Activated T-cell treated with anti-CD3 and anti-CD28 coated beads, Interleukin-2, amount 50 U/mL, for 72 hours (primary cell): ENCODE results near the gene RGS16. TPM values are rescaled to one million over a fixed set of nuclear protein-coding genes. Genes with fewer than 3 reads are reported as not detected.

ENCODE experiments used
- ATAC-seq, 2 donors: fragments of 150-1000 bp; cut with Tn5 transposase; replicated peaks in 1 of 2; 2 replicates each; pipeline ENCODE4 v1.10.0; 2021; ENCODE audit warnings: moderate library complexity in 2 of 2, mild to moderate bottlenecking in 1 of 2
- DNase-seq, 2 donors: peaks; one replicate each; pipeline ENCODE4 v3.0.0; 2021 to 2022; ENCODE audit warnings: mixed read lengths in 1 of 2
- H3K27ac Mint-ChIP-seq: one replicate; pipeline ENCODE4 v1.8.0; 2022; ENCODE audit warnings: mild to moderate bottlenecking, moderate library complexity, mixed read lengths
- H3K27me3 Mint-ChIP-seq: one replicate; pipeline ENCODE4 v1.8.0; 2022; ENCODE audit warnings: low read depth, mixed read lengths
- H3K36me3 Mint-ChIP-seq, 2 donors: one replicate each; pipeline ENCODE4 v1.8.0; 2022; ENCODE audit warnings: mixed read lengths in 2 of 2, mild to moderate bottlenecking in 1 of 2; ENCODE audit not compliant: insufficient read depth in 2 of 2
- H3K4me1 Mint-ChIP-seq: one replicate; pipeline ENCODE4 v1.8.0; 2022; ENCODE audit warnings: low read depth, mixed read lengths
- H3K4me3 Mint-ChIP-seq, 2 donors: one replicate each; pipeline ENCODE4 v1.8.0; 2022; ENCODE audit warnings: mild to moderate bottlenecking in 2 of 2, mixed read lengths in 2 of 2, moderate library complexity in 2 of 2
- H3K9me3 Mint-ChIP-seq, 2 donors: one replicate each; pipeline ENCODE4 v1.8.0; 2022; ENCODE audit warnings: mixed read lengths in 2 of 2
- total RNA-seq, 2 donors: library from RNA; stranded (reverse); gene quantifications; one replicate each; pipeline ENCODE4 v1.2.3, GENCODE V29; 2022

The RGS16 gene
- total RNA-seq, 2 donors from 2014 or later, result 73.3 to 79.4 TPM

DNA sequence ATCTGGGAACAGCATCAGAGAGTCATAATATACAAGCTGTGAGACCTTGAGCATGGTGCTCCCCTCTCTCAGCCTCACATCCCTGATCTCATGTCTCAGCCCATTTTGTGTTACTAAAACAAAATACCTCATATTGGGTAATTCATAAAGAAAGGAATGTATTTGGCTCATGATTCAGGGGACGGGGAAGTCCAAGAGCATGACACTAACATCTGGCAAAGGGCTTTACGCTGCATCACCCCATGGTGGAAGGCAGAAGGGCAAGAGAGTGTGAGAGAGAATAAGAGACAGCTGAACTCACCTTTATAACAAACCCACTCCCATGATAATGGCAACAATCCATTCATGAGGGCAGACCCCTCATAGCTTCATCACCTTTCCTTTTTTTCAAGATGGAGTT lies 51.7 kb downstream of the RGS16 start:
- no peak overlapping the region for H3K27ac Mint-ChIP-seq
- no peaks in the 10 kb centered on the region for H3K4me1 Mint-ChIP-seq
- no peak overlapping the region for H3K4me3 Mint-ChIP-seq
- DNase-seq (no peak), ATAC-seq (no peak)
- H3K27me3 Mint-ChIP-seq, result peaks cover 17% of the 10 kb centered on the region
- H3K9me3 Mint-ChIP-seq, result peaks cover 0 to 4% of the 10 kb centered on the region in 2 donors
- peaks cover 2 to 4% of the 10 kb centered on the region in 2 donors for H3K36me3 Mint-ChIP-seq

DNA sequence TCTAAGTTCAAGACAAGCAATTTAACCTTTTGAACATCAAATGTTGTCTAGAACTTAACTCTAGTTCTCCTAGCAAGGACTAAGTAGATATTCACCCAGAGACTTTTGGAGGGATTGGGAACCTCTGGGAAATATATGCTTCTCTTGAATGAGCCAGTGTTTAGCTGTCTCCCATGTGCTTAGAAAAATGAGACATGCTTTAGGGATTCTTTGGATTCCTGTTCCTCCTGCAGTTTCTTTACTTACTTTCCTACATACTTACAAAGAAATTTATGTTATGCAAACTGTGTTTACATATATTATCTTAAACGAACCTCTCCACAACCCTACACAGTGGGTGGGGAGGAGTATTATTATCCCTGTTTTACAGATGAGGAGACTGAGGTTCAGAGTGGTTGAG lies 54.4 kb downstream of the RGS16 start:
- no peak for DNase-seq
- Mint-ChIP-seq H3K36me3 (peaks cover 2 to 4% of the 10 kb centered on the region in 2 donors), H3K9me3 (peaks cover 0 to 4% of the 10 kb centered on the region in 2 donors), H3K27ac (no peak overlapping the region), H3K4me1 (no peaks in the 10 kb centered on the region), H3K4me3 (no peak overlapping the region), H3K27me3 (peaks cover 23% of the 10 kb centered on the region)
- ATAC-seq, result no peak

DNA sequence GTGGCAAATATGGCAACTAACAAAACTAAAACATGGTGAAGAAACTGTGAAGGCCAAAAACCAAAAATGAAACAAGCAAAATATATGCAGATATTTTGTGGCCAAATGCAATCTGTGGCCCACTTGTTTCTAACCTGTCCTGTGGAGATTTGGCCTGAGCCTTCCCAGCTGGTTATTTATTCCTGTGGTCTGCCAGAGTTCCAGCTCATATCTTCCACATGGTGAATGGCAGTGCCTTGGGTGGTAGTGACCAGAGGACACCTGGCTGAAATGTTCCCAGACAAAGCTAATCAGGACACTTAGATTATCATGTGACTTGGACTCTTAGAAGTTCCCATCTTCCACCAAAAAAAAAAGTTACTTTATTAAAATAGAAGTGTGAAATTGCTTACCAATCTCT lies 54.8 kb downstream of the RGS16 start:
- Mint-ChIP-seq H3K4me3 (no peak overlapping the region), H3K4me1 (no peaks in the 10 kb centered on the region), H3K27ac (no peak overlapping the region), H3K27me3 (peaks cover 28% of the 10 kb centered on the region), H3K9me3 (peaks cover 0 to 4% of the 10 kb centered on the region in 2 donors), H3K36me3 (peaks cover 2 to 4% of the 10 kb centered on the region in 2 donors)
- DNase-seq (no peak), ATAC-seq (no peak)

Other genes starting within 250 kb of the RGS16 start
- gene GLUL, start 212.6 kb downstream of the RGS16 start, total RNA-seq, result 10 to 100 TPM; 76.6 to 96.1 TPM
- gene TEDDM1, start 203.7 kb downstream of the RGS16 start, total RNA-seq, result not detected
- gene RGSL1, start 154.2 kb downstream of the RGS16 start, total RNA-seq, result not detected
- gene RNASEL, start 15.1 kb downstream of the RGS16 start, total RNA-seq, result 1 to 10 TPM; 3.6 to 3.9 TPM
- gene RGS8, start 80.2 kb upstream of the RGS16 start, total RNA-seq, result under 1 TPM in 1 of 2 donors, not detected in 1; 0.05 TPM
- gene NPL, start 185.4 kb upstream of the RGS16 start, total RNA-seq, result 1 to 10 TPM; 4.4 to 7.5 TPM
- 10 to 100 TPM; 94.6 to 98.4 TPM for gene DHX9, start 235.0 kb upstream of the RGS16 start, total RNA-seq